GM11168 (cell line): ENCODE measurements around the gene SLPI.

ENCODE experiments used
- in situ Hi-C: fragments of 300-500 bp; cut with MboI; formaldehyde crosslinking; loops from one replicate; pipeline ENCODE4 v1.12.0; 2022; ENCODE audit warnings: low sequenced_read_pairs; ENCODE audit not compliant: unreplicated experiment

The SLPI gene, protein sequence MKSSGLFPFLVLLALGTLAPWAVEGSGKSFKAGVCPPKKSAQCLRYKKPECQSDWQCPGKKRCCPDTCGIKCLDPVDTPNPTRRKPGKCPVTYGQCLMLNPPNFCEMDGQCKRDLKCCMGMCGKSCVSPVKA

DNA sequence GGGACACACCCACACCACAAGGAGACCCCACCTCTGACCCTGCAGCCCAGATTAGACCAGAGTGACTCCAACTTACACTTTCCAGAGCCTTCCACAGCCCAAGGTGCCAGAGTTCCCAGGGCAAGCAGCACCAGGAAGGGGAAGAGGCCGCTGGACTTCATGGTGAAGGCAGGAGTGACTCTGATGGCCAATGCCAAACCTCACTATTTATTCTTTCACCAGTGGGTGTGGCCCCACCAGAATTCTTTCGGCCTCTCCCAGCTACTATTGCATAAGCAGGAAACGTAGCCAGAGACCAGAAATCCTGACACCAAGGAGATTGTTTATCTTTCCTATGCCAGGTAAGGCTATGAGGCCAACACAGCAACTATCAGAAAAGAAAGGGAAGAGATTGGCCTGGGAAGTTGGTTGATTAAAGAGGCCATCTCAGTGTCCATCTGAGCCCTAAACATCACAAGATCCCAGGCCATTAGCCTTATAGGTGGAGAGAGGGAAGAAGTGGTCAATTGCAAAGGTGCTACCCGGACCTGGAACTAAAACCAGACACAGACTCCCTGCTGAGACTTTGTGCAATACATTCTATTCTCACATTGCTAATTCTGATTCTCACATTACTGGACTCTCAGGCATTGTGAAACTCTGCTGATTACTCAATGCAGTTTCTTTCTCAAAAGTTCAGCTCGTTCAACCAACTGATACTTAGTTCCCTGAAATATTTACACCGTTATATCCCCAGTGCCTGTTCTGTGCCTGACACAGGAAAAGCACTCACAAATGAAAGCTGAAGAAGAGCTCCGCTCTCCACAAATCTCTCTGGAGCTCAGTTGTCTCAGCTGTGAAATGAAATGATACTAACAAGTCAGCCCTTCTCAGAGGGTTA lies at the start of gene SLPI:
Gene SLPI (minus strand): TSS at position 182 of the 880 bp plus-strand sequence. CDS start 21 bp downstream, at position 161.
- in situ Hi-C loops, result no loop called here

DNA sequence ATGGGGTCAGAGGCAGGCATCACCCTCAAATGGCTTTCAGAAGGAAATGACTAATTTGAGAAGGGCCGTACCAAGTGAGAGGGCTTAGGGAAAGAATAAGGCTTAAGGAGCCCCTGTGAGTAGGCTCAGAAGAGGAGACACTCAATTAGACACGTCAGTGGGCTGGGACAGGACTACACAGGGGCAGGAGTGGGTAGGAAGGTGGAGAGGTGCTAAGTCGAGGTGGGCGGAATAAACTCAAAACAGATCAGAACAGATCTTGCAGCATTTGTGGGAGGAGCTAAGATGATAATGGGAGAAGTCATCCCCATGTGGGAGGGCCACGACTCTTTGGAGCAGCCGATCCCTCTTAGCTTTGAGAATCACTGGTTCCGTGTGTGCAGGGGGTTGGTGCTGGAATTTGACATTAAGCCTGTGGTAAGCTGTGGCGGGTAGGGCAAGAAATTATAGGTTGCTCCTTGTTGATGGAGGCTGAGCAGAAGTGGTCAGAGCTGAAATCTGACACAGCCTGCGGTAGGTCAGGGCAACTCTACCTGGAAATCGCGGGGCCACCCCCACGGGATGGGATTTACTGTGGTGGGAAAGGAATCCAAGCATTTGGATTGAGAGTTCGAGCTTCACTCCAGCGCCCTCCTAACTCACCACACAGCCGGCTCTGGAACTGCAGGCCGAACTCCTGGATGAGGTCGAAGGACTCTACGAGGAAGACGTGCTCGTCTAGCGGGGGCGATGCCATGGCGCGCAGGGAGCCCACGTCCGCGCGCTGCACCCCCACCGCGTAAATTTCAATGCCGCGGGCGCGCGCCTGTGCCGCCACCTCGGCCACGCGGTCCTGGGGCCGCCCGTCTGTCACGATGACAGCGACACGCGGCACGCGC lies 49.5 kb upstream of the SLPI start:
- in situ Hi-C loops, result no loop called here

DNA sequence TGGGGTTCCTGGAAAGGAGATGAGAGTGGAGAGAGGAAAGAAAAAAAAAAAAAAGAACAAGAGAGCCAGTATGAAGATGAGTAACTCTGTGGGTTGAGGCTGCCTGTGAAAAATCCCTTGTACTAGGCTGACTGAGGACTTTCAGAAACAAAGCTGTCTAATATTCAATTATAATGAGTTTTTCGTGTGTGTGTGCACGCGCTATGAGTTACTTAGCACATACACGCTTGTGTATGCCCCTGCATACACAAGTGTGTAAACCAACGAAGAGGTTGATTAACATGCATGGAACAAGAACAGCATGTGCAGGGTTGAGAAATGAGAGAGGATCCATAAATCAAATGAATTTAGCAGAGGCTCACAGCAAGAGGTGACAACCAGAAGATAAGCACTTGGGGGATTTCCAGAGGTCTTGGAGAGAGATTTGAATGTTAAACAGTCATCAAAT lies 47.5 kb upstream of the SLPI start:
- in situ Hi-C loops, result no loop called here

DNA sequence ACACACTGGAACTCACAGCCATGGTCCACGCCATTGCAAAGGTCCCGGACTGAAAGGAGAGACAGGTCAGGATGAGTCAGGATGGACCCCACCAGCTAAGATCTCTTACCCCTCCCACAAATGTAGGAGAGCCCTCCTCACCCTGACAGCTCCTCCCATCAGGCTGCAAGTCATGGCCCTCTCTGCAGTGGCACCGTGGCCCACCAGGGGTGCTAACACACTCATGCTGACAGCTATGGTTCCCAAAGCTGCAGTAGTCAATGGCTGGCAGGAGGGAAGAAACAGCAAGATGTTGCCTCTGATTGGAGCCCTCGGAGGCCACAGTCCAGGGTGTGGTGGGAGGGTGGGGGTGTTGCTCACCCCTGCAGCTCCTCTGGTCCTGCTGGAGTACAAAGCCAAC lies 46.6 kb upstream of the SLPI start:
- in situ Hi-C loops, result no loop called here

DNA sequence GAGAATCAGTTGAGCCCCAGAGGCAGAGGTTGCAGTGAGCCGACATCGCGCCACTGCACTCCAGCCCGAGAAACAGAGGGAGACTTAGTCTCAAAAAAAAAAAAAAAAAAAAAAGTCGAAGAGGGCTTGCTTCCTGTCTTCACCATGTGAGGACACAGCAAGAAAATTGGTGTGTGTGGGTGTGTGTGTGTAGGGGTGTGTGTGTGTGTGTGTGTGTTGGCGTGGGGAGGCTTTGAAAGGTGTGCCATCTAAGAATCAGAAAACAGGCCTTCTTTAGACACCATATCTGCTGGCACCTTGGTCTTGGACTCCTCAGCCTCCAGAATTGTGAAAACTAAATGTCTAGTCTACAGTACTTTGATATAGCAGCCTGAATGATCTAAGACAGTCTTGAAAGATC lies 45.4 kb upstream of the SLPI start:
- in situ Hi-C loops, result no loop called here

DNA sequence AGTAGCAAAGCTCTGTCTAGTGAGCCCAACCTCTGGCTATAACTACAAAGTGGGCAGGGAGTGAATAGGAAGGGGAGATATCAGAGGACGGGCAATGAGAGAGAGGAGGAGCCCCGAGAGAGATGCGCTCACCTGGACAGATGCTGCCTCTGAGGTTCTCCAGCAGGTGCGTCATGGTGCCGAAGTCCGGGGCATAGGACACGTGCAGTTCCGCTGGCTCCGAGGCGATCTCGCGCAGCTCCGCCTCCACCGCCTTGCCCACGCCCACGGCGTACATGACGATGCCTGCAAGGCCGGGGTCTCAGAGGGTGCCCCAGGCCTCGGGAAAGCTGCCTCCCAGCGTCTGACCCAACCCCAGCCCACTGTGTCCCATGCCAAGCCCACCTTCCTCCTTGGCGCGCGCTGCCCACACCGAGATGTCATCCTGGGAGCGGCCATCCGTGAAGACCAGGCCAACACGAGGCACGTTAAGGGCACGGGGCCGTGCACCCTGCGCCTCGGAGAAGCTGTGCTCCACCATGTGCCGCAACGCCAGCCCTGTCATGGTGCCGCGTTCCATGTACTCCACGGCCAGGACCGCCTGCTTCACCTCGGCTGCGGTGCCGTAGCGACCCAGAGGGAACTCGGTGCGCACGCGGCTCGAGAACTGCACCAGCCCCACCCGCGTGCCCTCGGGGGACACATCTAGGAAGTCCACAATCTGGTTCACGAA lies 43.6 kb upstream of the SLPI start:
- in situ Hi-C loops, result no loop called here

DNA sequence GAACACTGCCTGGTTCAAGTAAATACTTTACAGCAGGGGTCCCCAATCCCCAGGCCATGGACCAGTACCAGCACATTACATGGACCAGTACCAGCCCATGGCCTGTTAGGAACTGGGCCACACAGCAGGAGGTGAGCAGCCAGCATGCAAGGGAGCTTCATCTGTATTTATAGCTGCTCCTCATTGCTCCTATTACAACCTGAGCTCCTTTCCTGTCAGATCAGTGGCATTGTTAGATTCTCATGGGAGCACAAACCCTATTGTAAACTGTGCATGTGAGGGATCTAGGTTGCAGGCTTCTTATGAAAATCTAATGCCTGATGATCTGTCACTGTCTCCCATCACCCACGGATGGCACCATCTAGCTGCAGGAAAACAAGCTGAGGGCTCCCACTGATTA lies 40.3 kb upstream of the SLPI start:
- in situ Hi-C loops, result no loop called here

DNA sequence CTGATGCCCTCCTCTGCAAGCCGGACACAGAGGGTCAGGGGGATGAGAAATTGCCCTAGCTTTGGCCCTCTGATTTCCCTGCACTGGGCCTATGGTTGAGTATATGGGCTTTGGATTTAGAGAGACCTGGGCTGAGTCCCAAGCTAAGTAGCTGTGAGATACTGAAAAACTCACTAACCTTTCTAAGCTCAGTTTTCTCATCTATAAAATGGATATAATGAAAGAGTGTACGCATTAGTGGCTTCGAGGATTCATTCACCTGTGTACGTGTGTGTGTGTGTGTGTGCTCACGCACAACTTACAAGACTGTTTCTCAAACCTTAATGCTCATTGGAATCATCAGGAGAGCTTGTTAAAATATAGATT lies 39.6 kb upstream of the SLPI start:
- in situ Hi-C loops, result no loop called here

DNA sequence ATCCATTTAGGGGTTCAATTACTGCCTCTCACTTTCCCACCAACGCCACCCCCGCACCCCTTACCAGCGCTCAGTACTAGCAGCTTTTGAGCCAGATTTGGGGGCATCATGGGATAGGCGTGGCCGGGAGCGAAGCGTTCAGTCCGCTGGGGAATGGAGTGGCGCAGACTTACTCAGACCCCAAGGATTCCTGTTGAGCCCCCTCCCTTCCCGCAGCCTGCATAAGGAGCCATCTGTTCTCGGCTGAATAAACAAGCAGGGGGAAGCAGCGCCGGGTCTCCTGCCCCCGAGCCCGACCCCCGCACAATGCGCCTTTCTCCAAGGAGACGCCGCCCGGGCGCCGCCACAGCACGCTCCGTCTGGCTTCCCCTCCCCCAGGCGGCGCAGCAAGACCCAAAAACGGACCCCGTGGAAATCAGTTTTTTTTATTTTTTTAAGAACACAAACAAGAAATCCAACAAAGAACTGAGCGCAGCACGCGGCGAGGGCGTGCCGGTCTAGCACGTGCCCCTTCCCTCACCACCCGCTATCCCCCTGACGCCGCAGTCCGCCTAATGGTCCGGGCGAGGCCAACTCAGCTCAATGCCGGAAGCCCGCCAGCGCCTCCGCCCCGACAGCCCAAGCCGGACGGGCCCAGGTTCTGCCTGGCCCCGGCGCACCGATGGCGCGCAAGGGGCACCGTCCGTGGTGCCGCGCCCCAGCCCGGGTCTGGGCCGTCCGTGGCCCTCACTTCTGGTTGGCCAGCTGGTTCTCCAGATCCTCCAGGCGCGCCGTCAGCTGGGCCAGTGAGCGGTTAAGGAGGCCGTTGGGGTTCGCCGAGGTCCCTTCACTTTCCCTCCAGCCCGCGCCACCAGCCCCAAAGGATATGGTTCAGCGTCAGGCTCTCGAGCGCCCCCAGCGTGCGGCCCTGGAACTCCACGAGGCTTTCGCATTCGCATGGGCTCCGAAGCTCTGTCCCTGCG lies 39.0 kb upstream of the SLPI start:
- in situ Hi-C loops, result no loop called here

DNA sequence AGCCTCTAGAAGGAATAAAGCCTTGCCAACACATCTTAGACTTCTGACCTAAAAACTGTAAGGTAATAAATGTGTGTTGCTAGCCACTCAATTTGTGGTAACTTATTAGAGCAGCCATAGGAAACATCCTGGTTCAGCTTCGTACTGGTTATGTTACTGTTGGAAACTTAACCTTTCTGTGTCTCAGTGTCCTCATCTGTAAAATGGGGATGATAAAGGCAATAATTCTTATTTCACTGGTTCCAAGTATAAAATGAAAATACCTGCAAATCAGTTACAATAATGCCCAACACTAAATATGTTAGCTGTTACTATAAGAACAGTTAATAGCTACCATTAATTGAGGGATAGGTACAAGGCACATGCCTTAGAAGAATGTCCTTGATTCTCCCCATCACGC lies 38.0 kb upstream of the SLPI start:
- in situ Hi-C loops, result no loop called here

DNA sequence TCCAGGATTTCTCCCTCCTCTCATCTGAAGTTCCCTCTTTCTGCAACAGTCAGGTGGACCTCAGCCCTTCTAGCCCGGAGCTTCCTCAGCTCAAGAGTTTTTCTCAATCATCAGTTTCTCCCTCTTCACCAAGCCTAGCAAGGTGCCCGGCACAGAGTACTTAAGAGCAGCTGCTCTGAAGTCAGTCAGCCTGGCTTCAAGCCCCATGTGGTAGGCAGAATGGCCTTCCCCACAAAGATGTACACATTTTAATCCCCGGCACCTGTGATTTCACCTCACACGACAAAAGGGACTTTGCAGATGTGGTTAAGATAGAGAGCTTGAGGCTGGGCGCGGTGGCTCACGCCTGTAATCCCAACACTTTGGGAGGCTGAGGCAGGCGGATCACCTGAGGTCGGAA lies 37.2 kb upstream of the SLPI start:
- in situ Hi-C loops, result no loop called here

DNA sequence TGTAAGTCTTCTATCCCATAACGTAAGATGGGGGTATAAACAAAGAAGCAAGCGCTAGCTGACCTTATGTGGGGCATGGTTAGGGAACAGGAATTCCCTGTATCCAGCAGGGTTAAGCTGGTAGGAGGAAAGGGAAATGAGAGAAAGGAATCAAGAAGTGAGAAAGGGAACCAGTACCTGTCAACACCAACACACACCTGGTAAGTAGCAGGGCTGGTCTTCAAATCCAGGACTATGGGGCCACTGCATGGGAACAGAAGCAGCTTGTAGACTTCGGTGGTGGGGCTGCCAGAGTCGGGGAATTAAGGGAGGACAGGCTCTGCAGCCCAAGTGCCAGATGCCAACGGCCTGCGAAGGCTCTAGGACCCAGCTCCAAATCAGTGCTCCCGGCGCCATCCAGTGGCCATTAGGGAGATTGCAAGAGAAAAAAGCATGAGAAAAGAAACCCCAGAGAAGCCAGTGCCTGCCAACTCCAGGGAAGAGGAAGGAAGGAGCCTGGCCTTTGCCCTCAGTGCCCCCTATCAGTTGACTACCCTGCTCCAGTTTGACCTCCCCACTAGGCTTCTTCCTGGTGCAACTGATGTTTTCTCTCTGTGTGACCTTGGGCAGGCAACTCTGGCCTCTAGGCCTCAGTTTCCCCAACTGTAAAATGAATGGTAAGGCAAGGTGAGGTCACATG lies 36.5 kb upstream of the SLPI start:
- in situ Hi-C loops, result no loop called here

DNA sequence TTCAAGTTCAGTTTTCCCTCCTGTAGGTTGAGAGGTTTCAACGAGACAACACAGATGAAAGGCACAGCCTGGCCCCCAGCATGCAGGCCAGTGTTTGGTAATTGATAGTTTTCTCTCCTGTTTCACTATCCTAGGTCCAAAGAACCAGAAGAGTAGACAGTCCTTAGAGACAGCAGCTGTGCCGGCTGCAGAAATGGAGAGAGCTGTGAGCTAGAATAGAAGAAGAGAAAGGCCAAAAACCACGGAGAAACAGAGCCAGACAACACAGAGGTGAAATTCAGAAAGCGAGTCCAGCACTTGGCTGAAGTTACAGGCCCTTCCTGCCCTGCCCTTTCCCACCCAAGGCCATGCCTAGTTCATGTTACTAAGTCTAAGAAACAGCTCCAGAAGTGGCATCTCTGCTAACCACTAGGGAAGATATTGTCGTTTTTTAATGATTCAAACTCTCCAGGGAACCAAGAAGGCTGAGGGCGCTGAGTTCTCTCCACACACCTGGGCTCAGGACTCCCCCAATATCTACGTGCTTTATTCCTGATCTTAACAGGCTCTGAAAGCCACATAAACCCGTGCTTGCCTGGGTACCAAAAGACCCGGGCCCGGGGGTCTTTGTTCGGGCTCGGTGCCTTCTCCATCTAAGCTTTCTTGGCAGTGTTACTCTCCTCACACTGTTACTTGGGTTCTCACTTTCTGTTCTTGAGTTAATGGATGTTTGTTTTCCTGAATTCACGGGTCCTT lies 35.7 kb upstream of the SLPI start:
- in situ Hi-C loops, result loop anchor here (10.0 kb wide), 1 partner anchor 805 kb away; no protein-coding TSS in a partner anchor

DNA sequence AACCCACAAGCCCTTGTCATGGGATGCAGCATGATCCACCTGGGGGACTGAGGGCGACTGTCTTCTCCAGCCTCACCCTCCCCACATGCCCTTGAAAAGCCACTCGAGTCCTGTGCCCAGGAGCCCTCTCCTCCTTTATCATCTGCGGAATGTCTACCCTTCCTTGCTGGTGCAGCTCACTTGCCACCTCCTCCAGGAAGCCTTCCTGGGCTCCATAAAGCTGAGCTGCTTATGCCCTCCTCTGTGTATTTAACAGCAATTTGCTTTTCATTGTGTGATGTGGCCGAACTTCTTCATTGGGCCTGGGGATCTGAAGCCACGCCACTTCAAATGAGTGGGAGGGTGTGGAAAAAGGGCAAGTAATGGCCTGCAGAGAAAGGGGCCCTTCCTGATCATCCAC lies 34.5 kb upstream of the SLPI start:
- in situ Hi-C loops, result loop anchor here (10.0 kb wide), 1 partner anchor 806 kb away; no protein-coding TSS in a partner anchor

DNA sequence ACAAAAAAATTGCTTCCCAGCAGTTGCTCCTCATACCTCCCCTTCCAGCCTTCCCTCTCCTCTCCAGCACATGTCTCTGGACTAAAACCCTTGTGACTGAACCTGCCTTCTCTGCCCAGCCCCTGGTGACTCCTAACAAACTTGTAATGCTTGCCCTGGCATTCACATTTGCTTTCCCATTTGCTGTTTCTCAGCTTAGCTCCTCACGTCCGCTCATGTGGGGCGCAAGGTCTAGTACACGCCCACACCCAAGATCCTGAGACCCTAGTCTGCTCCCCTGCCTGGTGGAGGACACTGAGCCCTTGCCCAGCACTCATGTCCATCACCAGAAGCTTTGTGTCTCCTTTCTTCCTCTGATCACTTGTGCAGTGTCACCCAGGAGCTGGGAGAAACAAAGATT lies 34.0 kb upstream of the SLPI start:
- in situ Hi-C loops, result loop anchor here (10.0 kb wide), 1 partner anchor 806 kb away; no protein-coding TSS in a partner anchor

DNA sequence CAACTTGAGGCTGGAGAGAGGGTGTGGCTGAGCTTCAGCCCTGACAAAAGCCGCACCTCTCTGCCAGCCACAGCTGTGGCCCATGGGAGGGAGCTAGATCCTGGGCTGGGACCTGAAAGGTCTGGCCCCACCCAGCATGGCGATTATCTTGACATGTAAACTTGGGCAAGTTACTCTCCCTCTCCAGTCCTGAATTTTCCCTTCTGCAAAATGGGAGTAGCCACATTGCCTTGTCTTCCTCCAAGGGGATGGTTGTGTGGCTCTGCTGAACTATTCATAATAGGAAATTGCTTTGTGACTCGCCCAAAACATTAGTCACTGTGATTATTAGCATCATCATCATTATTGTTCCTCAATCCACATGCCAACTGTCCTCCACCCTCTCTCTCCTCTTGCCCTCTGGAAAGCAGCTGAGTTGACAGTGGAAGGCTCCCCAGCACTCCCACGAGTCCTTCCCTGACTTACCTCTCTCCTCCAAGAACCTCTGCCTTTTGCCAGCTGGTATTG lies 29.2 kb upstream of the SLPI start:
- in situ Hi-C loops, result loop anchor here (10.0 kb wide), 1 partner anchor 811 kb away; no protein-coding TSS in a partner anchor

DNA sequence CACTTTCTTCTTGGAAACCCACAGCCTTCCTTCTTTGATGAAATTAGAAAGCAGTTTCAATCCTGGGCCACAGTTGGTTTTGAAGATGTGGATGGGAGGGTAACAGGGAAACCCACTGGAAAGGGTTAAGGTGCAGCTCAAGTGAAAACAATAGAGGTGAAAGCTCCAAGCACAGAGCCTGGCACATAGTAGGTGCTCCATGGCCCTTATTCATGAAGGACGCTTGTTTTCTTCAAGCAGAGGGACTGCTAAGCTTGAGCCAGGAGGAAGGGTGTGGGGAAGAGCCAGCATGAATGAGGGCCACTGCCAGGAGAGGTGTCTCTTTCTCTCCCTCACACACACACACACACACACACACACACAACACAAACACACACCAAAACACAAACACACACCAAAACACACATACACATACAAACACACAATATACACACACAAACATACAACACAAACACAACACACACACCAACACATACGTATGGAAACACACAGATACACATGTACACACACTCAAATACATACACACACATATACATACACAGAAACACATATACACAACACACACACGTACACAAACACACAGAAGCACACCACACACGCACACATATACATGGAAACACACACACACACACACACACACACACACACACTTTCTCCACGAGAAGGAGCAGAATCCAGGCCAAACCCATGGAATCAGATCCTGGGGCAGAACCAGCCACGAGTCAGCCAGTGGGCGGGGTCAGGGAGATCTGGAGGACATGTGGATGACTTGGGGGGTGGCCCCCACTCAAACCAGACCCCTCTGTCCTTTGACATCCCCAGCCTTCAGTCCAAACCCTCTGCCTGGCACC lies 28.6 kb upstream of the SLPI start:
- in situ Hi-C loops, result loop anchor here (10.0 kb wide), 1 partner anchor 812 kb away; no protein-coding TSS in a partner anchor
